ENCODE measurements around the gene NUCKS1.

The NUCKS1 gene

DNA sequence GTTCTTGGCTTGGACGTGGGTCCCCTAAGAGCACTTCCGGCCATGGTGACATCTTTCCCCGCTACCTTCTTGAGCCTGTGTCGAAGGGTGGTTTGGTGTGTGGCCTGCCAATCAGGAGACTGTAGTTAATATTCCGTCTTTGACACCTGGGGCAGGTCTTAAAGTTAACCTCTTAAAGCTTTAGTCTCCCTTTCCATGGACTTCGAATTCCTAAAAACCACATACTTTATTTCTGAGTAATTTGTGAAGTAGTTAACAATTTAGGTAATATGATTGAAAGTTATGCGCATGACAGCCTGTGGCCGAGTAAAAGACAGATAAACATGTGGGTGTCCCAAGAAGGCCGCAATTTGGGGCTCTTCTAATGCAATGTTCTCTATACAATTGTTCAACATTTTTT lies 35.5 kb upstream of the NUCKS1 start:
- H3K9ac ChIP-seq (ENCODE audit: low read depth, low read length), result no peak overlapping the region
- H3K36me3 ChIP-seq (ENCODE audit: control insufficient read depth, insufficient read depth, low read length), result peaks cover 10% of the 10 kb centered on the region
- no peaks in the 10 kb centered on the region for H3K4me1 ChIP-seq (ENCODE audit: control insufficient read depth, insufficient read depth, low read length)
- H3K27me3 ChIP-seq (ENCODE audit: control insufficient read depth, insufficient read depth, low read length), result no peaks in the 10 kb centered on the region
- H3K27ac ChIP-seq (ENCODE audit: low read depth, low read length), result no peak overlapping the region
- H3K9me3 ChIP-seq (ENCODE audit: control insufficient read depth, insufficient read depth, low read length), result no peaks in the 10 kb centered on the region
- no peak overlapping the region for H3K4me3 ChIP-seq (ENCODE audit: low read depth, low read length)

DNA sequence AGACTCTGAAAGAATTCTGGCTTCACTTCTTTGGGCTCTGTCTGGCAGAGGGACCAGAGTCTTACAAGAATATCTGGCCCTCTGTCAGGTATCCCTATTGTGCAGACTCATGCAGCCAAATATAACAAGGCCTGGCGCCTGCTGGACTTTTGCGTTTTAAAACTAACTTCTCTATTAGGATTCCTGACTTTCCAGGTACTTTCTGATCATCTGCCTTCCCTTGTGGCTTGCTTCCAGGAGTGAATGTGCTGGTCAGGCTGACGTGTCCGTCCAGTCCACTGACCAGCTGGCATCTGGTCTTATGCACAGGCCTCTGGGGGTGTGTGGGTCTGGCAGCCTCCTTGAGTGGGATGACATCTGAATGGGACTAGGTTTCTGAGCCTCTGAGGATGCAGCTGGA lies 33.9 kb upstream of the NUCKS1 start:
- Histone ChIP-seq H3K27me3 (ENCODE audit: control insufficient read depth, insufficient read depth, low read length) (no peaks in the 10 kb centered on the region), H3K36me3 (ENCODE audit: control insufficient read depth, insufficient read depth, low read length) (no peaks in the 10 kb centered on the region), H3K27ac (ENCODE audit: low read depth, low read length) (no peak overlapping the region), H3K9ac (ENCODE audit: low read depth, low read length) (no peak overlapping the region), H3K4me3 (ENCODE audit: low read depth, low read length) (no peak overlapping the region), H3K9me3 (ENCODE audit: control insufficient read depth, insufficient read depth, low read length) (no peaks in the 10 kb centered on the region), H3K4me1 (ENCODE audit: control insufficient read depth, insufficient read depth, low read length) (no peaks in the 10 kb centered on the region)

GRCh38 chr1:205783433-205783795 lies 33.4 kb upstream of the NUCKS1 start:
- Histone ChIP-seq H3K9me3 (ENCODE audit: control insufficient read depth, insufficient read depth, low read length) (no peaks in the 10 kb centered on the region), H3K27ac (ENCODE audit: low read depth, low read length) (no peak overlapping the region), H3K36me3 (ENCODE audit: control insufficient read depth, insufficient read depth, low read length) (no peaks in the 10 kb centered on the region), H3K27me3 (ENCODE audit: control insufficient read depth, insufficient read depth, low read length) (no peaks in the 10 kb centered on the region), H3K4me1 (ENCODE audit: control insufficient read depth, insufficient read depth, low read length) (no peaks in the 10 kb centered on the region), H3K4me3 (ENCODE audit: low read depth, low read length) (no peak overlapping the region), H3K9ac (ENCODE audit: low read depth, low read length) (no peak overlapping the region)

DNA sequence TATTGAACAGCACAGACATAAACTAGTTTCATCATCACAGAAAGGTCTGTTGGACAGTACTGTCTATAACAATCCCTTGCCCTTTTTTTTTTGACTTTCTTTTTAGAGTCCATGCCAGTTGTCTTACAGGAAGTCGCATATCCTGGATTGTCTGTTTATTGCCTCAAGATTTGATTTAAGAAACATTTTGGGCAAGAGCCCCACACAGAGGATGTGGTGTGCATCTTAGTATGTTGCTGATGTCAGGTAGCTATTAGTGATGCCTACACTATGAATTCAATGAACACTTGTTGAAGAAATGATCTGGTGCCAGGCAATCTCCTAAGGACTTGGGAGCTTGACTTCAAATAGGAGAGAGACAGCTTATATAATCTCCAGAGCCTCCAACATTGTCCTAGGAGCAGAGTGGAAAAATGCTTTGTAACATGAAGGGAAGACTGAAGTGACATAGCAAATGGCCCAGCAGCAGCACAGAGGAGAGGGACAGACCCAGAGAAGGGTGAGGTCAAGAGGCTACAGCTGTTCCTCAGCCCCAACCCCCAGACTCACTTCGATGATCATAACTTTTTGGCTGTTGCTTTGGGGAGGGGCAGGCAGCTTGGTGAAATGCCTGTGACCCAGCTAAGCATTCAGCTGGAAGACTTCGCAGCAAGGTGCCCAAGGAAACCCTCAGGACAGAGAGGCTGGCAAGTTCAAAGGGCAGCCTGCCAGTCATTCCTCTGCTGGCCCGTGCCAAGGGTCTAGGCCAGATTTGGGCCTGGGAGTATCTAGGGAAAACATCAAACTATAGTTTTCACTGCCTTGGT lies 32.8 kb upstream of the NUCKS1 start:
- Histone ChIP-seq H3K4me3 (ENCODE audit: low read depth, low read length) (no peak overlapping the region), H3K9ac (ENCODE audit: low read depth, low read length) (no peak overlapping the region), H3K27me3 (ENCODE audit: control insufficient read depth, insufficient read depth, low read length) (no peaks in the 10 kb centered on the region), H3K9me3 (ENCODE audit: control insufficient read depth, insufficient read depth, low read length) (no peaks in the 10 kb centered on the region), H3K4me1 (ENCODE audit: control insufficient read depth, insufficient read depth, low read length) (no peaks in the 10 kb centered on the region), H3K27ac (ENCODE audit: low read depth, low read length) (no peak overlapping the region), H3K36me3 (ENCODE audit: control insufficient read depth, insufficient read depth, low read length) (no peaks in the 10 kb centered on the region)

DNA sequence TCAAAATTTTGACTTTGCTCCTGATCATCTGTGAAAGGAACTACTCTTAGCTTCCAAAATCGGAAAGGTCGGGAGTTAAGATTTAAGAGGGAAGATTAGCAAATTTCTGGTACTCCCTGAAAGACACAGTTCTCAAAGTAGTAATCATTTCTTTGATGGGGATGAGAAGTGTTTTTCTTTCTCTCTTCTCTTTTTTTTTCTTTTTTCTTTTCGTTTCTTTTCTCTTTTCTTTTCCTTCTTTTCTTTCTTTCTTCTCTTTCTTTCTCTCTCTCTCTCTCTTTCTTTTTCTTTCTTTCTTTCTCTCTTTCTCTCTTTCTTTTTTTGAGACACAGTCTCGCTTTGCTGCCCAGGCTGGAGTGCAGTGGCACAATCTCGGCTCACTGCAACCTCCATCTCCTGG lies 30.4 kb upstream of the NUCKS1 start:
- Histone ChIP-seq H3K9me3 (ENCODE audit: control insufficient read depth, insufficient read depth, low read length) (no peaks in the 10 kb centered on the region; the same call in 1 of the 2 replicates), H3K9ac (ENCODE audit: low read depth, low read length) (no peak overlapping the region), H3K36me3 (ENCODE audit: control insufficient read depth, insufficient read depth, low read length) (no peaks in the 10 kb centered on the region), H3K27me3 (ENCODE audit: control insufficient read depth, insufficient read depth, low read length) (peaks cover 10% of the 10 kb centered on the region; the same call in 1 of the 2 replicates), H3K4me1 (ENCODE audit: control insufficient read depth, insufficient read depth, low read length) (no peaks in the 10 kb centered on the region), H3K27ac (ENCODE audit: low read depth, low read length) (no peak overlapping the region), H3K4me3 (ENCODE audit: low read depth, low read length) (no peak overlapping the region)

GRCh38 chr1:205777994-205778393 lies 28.0 kb upstream of the NUCKS1 start:
- no peaks in the 10 kb centered on the region for H3K36me3 ChIP-seq (ENCODE audit: control insufficient read depth, insufficient read depth, low read length)
- H3K27ac ChIP-seq (ENCODE audit: low read depth, low read length), result no peak overlapping the region

DNA sequence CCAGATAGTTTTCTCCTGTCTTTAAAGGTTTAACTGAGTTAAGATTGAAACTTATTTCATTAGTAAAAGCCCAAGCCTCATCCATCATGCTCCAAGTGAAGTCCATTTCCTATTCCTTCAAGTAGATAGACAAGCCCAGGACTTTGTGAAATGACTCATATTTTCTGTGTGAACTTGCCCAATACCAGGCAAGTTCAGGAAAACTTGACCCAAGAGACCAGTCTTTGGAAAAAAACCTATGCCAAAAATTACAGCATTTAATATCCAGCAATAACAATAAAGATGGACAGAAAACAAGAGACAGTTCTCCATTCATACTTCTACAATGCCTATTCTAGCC lies 25.7 kb upstream of the NUCKS1 start:
- H3K9ac ChIP-seq (ENCODE audit: low read depth, low read length), result no peak overlapping the region
- H3K36me3 ChIP-seq (ENCODE audit: control insufficient read depth, insufficient read depth, low read length), result no peaks in the 10 kb centered on the region
- no peaks in the 10 kb centered on the region; the same call in 1 of the 2 replicates for H3K9me3 ChIP-seq (ENCODE audit: control insufficient read depth, insufficient read depth, low read length)
- H3K4me3 ChIP-seq (ENCODE audit: low read depth, low read length), result 0 out of 2 replicates have a peak overlapping the region, but pooled peaks have one; percentile 33
- peaks cover 29% of the 10 kb centered on the region for H3K27me3 ChIP-seq (ENCODE audit: control insufficient read depth, insufficient read depth, low read length)
- peaks cover 7% of the 10 kb centered on the region; the same call in 1 of the 2 replicates for H3K4me1 ChIP-seq (ENCODE audit: control insufficient read depth, insufficient read depth, low read length)
- no peak overlapping the region for H3K27ac ChIP-seq (ENCODE audit: low read depth, low read length)

More at GRCh38 chr1:205777994-205778393, 28.0 kb upstream of the NUCKS1 start:
- no peak overlapping the region for H3K4me3 ChIP-seq (ENCODE audit: low read depth, low read length)
- peaks cover 29% of the 10 kb centered on the region for H3K27me3 ChIP-seq (ENCODE audit: control insufficient read depth, insufficient read depth, low read length)
- H3K9ac ChIP-seq (ENCODE audit: low read depth, low read length), result no peak overlapping the region
- peaks cover 7% of the 10 kb centered on the region; the same call in 1 of the 2 replicates for H3K4me1 ChIP-seq (ENCODE audit: control insufficient read depth, insufficient read depth, low read length)
- H3K9me3 ChIP-seq (ENCODE audit: control insufficient read depth, insufficient read depth, low read length), result no peaks in the 10 kb centered on the region; the same call in 1 of the 2 replicates

GRCh38 chr1:205775015-205775716 lies 25.2 kb upstream of the NUCKS1 start, which contains the start of gene RAB29:
RAB29 (minus strand) TSS chr1:205775482; CDS start chr1:205774956, 526 bp downstream.
- H3K9ac ChIP-seq (ENCODE audit: low read depth, low read length), result no peak within 1 kb of the TSS
- no peaks in the 10 kb centered on the region for H3K36me3 ChIP-seq (ENCODE audit: control insufficient read depth, insufficient read depth, low read length)
- peaks cover 29% of the 10 kb centered on the region for H3K27me3 ChIP-seq (ENCODE audit: control insufficient read depth, insufficient read depth, low read length)
- H3K4me3 ChIP-seq (ENCODE audit: low read depth, low read length), result peak within 1 kb of the TSS; percentile 84
- no peaks in the 10 kb centered on the region; the same call in 1 of the 2 replicates for H3K9me3 ChIP-seq (ENCODE audit: control insufficient read depth, insufficient read depth, low read length)
- H3K4me1 ChIP-seq (ENCODE audit: control insufficient read depth, insufficient read depth, low read length), result peaks cover 7% of the 10 kb centered on the region; the same call in 1 of the 2 replicates
- no peak within 1 kb of the TSS for H3K27ac ChIP-seq (ENCODE audit: low read depth, low read length)

DNA sequence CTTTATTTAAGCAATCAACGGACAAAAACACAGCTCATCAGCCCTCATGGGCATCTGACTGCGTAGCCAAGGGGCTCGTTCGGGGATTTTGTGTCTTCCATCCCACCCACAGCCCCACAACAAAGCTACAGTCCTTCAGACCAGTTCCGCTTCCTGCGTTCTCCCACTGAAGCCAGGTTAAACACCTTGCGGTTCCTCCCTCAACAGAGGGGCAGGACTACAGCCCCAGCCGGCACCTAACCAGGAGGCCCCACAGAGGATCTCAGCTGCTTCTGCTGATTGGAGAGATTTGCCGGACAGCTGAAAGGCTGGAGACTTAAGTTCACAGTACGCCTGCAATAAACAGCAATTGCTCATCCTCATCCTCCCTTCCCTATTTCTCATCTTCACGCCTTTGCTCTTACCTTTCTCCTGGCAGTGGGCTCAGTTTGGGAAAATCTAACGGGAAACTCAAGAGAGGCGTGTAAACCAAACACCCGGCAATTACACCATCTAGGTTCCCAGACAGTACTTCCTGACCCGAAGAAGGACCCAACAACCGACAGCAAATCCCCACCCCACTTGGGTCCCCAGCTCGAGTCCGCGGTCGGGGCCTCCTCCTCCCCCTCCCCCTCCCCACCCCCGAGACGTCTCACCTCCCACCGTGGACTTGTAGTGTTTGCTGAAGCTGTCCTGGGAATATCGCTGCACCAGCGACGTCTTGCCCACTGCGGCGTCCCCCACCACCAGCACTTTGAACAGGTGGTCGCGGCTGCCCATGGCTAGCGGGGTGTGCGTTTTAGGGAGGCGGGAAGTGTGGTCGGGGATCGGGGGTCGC lies 24.4 kb upstream of the NUCKS1 start:
- Histone ChIP-seq H3K36me3 (ENCODE audit: control insufficient read depth, insufficient read depth, low read length) (no peaks in the 10 kb centered on the region), H3K4me1 (ENCODE audit: control insufficient read depth, insufficient read depth, low read length) (peaks cover 7% of the 10 kb centered on the region; the same call in 1 of the 2 replicates), H3K9ac (ENCODE audit: low read depth, low read length) (no peak overlapping the region), H3K4me3 (ENCODE audit: low read depth, low read length) (peak overlapping the region; percentile 84), H3K27me3 (ENCODE audit: control insufficient read depth, insufficient read depth, low read length) (peaks cover 29% of the 10 kb centered on the region), H3K9me3 (ENCODE audit: control insufficient read depth, insufficient read depth, low read length) (no peaks in the 10 kb centered on the region; the same call in 1 of the 2 replicates), H3K27ac (ENCODE audit: low read depth, low read length) (no peak overlapping the region)

- Histone ChIP-seq H3K9me3 (ENCODE audit: control insufficient read depth, insufficient read depth, low read length) (no peaks in the 10 kb centered on the region; the same call in 1 of the 2 replicates), H3K27me3 (ENCODE audit: control insufficient read depth, insufficient read depth, low read length) (peaks cover 29% of the 10 kb centered on the region), H3K36me3 (ENCODE audit: control insufficient read depth, insufficient read depth, low read length) (no peaks in the 10 kb centered on the region), H3K4me3 (ENCODE audit: low read depth, low read length) (no peak overlapping the region), H3K27ac (ENCODE audit: low read depth, low read length) (no peak overlapping the region), H3K4me1 (ENCODE audit: control insufficient read depth, insufficient read depth, low read length) (peaks cover 7% of the 10 kb centered on the region; the same call in 1 of the 2 replicates), H3K9ac (ENCODE audit: low read depth, low read length) (no peak overlapping the region)
These were observed 22.6 kb upstream of the NUCKS1 start for GRCh38 chr1:205772607-205773032.
